Mesendoderm (in vitro differentiated cells): ENCODE measurements around the gene RBBP5.

Source experiments
- DNase-seq: peaks from one replicate; pipeline ENCODE4 v3.0.0; 2013
- H2AK5ac ChIP-seq: 2 replicates; pipeline ENCODE4 v1.6.1; 2013; ENCODE audit warnings: low read length, inconsistent platforms
- H2BK120ac ChIP-seq: 2 replicates; pipeline ENCODE4 v1.6.1; 2013; ENCODE audit warnings: low read depth, mild to moderate bottlenecking, low read length, moderate library complexity, mixed read lengths
- H2BK15ac ChIP-seq: replicated peaks from 2 replicates; pipeline ENCODE4 v1.6.1; 2013; ENCODE audit warnings: low read depth, mild to moderate bottlenecking, moderate library complexity
- H2BK5ac ChIP-seq: 2 replicates; pipeline ENCODE4 v1.6.1; 2013; ENCODE audit warnings: low read length, inconsistent platforms
- H3K18ac ChIP-seq: 2 replicates; pipeline ENCODE4 v1.6.1; 2013; ENCODE audit warnings: mild to moderate bottlenecking, low read length, mixed read lengths
- H3K23ac ChIP-seq: one replicate; pipeline ENCODE4 v1.6.1; 2013; ENCODE audit warnings: low read length
- H3K27ac ChIP-seq: 2 replicates; pipeline ENCODE4 v1.5.1; 2013; ENCODE audit warnings: low read depth, mild to moderate bottlenecking, inconsistent platforms, low read length, moderate library complexity
- H3K27me3 ChIP-seq: 2 replicates; pipeline ENCODE4 v1.6.1; 2013; ENCODE audit warnings: low read length, control low read depth, mild to moderate bottlenecking, inconsistent platforms; ENCODE audit not compliant: insufficient read depth, poor library complexity
- H3K36me3 ChIP-seq: 2 replicates; pipeline ENCODE4 v1.6.1; 2013; ENCODE audit warnings: low read length, inconsistent platforms; ENCODE audit not compliant: control insufficient read depth, insufficient read depth
- H3K4ac ChIP-seq: one replicate; pipeline ENCODE4 v1.6.1; 2013; ENCODE audit warnings: low read depth, mild to moderate bottlenecking, low read length, moderate library complexity
- H3K4me1 ChIP-seq: 2 replicates; pipeline ENCODE4 v1.6.1; 2013; ENCODE audit warnings: low read depth, low read length, inconsistent platforms; ENCODE audit not compliant: control insufficient read depth
- H3K4me2 ChIP-seq: 2 replicates; pipeline ENCODE4 v1.6.1; 2013; ENCODE audit warnings: low read length
- H3K4me3 ChIP-seq: 2 replicates; pipeline ENCODE4 v1.5.1; 2013; ENCODE audit warnings: mild to moderate bottlenecking, low read length
- H3K56ac ChIP-seq: one replicate; pipeline ENCODE4 v1.6.1; 2013; ENCODE audit warnings: low read length
- H3K79me1 ChIP-seq: 2 replicates; pipeline ENCODE4 v1.6.1; 2013; ENCODE audit warnings: low read length, inconsistent platforms
- H3K79me2 ChIP-seq: 2 replicates; pipeline ENCODE4 v1.6.1; 2013; ENCODE audit warnings: mild to moderate bottlenecking, low read length; ENCODE audit not compliant: control insufficient read depth, insufficient read depth
- H3K9ac ChIP-seq: 2 replicates; pipeline ENCODE4 v1.6.1; 2013; ENCODE audit warnings: low read length, inconsistent platforms
- H4K5ac ChIP-seq: one replicate; pipeline ENCODE4 v1.6.1; 2013; ENCODE audit warnings: low read length
- H4K8ac ChIP-seq: one replicate; pipeline ENCODE4 v1.6.1; 2013; ENCODE audit warnings: low read depth, mild to moderate bottlenecking, control low read depth, low read length, moderate library complexity
- WGBS: extraction: QIAGEN DNeasy Blood & Tissue Kit; methylation state at CpG from one replicate; pipeline ENCODE4 v1.1.7; 2013; ENCODE audit warnings: low lambda C conversion rate, missing lambda C conversion rate; ENCODE audit not compliant: insufficient coverage; ENCODE audit errors: extremely low coverage; 5-methylcytosine and 5-hydroxymethylcytosine counted together

The RBBP5 gene

DNA sequence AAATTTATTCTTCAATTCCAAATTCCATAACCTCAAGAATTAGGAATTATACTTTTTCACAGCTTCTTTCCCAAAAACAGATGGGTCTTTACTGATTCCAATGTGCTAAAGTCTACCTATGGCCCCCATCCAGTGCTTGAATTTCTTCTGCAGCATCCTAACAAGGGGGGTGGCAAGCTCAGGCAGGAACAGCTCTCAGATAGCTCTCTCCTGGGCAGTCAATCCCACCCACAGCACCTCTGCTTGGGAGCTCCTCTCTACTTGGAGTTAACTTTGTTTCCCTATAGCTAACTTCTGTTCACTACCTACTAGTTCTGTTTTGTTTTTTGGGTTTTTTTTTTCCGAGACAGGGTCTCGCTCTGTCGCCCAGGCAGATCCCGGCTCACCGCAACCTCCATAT, 12.1 kb downstream of the RBBP5 start:
- H3K79me1 ChIP-seq: no peaks in the 10 kb centered on the region
- no peak overlapping the region for H3K23ac ChIP-seq
- H4K5ac ChIP-seq: no peak overlapping the region
- H2BK5ac ChIP-seq: no peak overlapping the region
- no peaks in the 10 kb centered on the region for H3K79me2 ChIP-seq
- H3K4me2 ChIP-seq: no peak overlapping the region
- H2AK5ac ChIP-seq: no peak overlapping the region
- H3K4ac ChIP-seq: no peak overlapping the region
- DNase-seq: no peak
- no peak overlapping the region for H3K9ac ChIP-seq
- no peaks in the 10 kb centered on the region for H3K27me3 ChIP-seq
- H2BK120ac ChIP-seq: no peak overlapping the region
- peaks cover 4% of the 10 kb centered on the region for H3K36me3 ChIP-seq
- WGBS: no CpG with 5 or more reads among the region's 5 CpGs
- H3K56ac ChIP-seq: no peak overlapping the region
- no peak overlapping the region for H3K4me3 ChIP-seq
- H3K18ac ChIP-seq: no peak overlapping the region
- no peak overlapping the region for H3K27ac ChIP-seq
- H2BK15ac ChIP-seq: no peak overlapping the region
- H4K8ac ChIP-seq: no peak overlapping the region
- no peaks in the 10 kb centered on the region for H3K4me1 ChIP-seq

- H3K56ac ChIP-seq: no peak overlapping the region
- H2AK5ac ChIP-seq: no peak overlapping the region
- no peak overlapping the region for H3K4me2 ChIP-seq
- no peak overlapping the region for H4K8ac ChIP-seq
- no peak overlapping the region for H2BK120ac ChIP-seq
- DNase-seq: no peak
- H2BK15ac ChIP-seq: no peak overlapping the region
- no peak overlapping the region for H4K5ac ChIP-seq
- H3K4me3 ChIP-seq: no peak overlapping the region
- no CpG with 5 or more reads among the region's 1 CpG for WGBS
- H3K79me1 ChIP-seq: no peaks in the 10 kb centered on the region
- no peak overlapping the region for H3K23ac ChIP-seq
- no peaks in the 10 kb centered on the region for H3K79me2 ChIP-seq
- no peak overlapping the region for H3K4ac ChIP-seq
- no peak overlapping the region for H3K27ac ChIP-seq
- no peaks in the 10 kb centered on the region for H3K4me1 ChIP-seq
- H3K18ac ChIP-seq: no peak overlapping the region
- H3K9ac ChIP-seq: no peak overlapping the region
- H2BK5ac ChIP-seq: no peak overlapping the region
- H3K36me3 ChIP-seq: peaks cover 4% of the 10 kb centered on the region
- no peaks in the 10 kb centered on the region for H3K27me3 ChIP-seq
Measured at GRCh38 chr1:205109269-205109668, 12.5 kb downstream of the RBBP5 start.

DNA sequence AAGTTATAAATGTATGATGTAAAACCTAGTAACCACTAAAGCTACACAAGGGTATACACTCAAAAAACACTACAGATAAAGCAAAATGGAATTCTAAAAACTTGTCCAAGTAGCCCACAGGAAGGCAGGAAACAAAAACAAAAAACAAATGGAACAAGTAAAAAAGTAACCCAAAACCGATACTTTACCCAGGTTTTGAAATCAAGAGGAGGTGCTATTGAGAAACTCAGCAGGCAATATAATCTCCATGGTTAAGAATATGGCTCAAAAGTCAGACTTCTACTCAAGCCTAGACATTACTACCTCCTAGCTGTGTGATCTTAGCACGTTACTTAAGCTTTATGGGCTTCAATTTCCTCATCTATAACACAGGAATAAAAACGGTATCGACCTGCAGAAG, 13.3 kb downstream of the RBBP5 start:
- H3K9ac ChIP-seq: no peak overlapping the region
- H3K56ac ChIP-seq: no peak overlapping the region
- no peaks in the 10 kb centered on the region for H3K4me1 ChIP-seq
- no peak overlapping the region for H3K27ac ChIP-seq
- no peak for DNase-seq
- H2BK5ac ChIP-seq: no peak overlapping the region
- H3K4me2 ChIP-seq: no peak overlapping the region
- H3K23ac ChIP-seq: no peak overlapping the region
- no peak overlapping the region for H2BK120ac ChIP-seq
- H2BK15ac ChIP-seq: no peak overlapping the region
- H3K4me3 ChIP-seq: no peak overlapping the region
- no peaks in the 10 kb centered on the region for H3K79me1 ChIP-seq
- no peak overlapping the region for H2AK5ac ChIP-seq
- H4K8ac ChIP-seq: no peak overlapping the region
- no peaks in the 10 kb centered on the region for H3K79me2 ChIP-seq
- WGBS: no CpG with 5 or more reads among the region's 4 CpGs
- no peaks in the 10 kb centered on the region for H3K27me3 ChIP-seq
- H3K4ac ChIP-seq: no peak overlapping the region
- no peak overlapping the region for H3K18ac ChIP-seq
- no peak overlapping the region for H4K5ac ChIP-seq
- H3K36me3 ChIP-seq: peaks cover 4% of the 10 kb centered on the region

GRCh38 chr1:205107327-205107726, 14.5 kb downstream of the RBBP5 start:
- Histone ChIP-seq H3K4me1 (no peaks in the 10 kb centered on the region), H3K4me3 (no peak overlapping the region), H3K27ac (no peak overlapping the region), H3K36me3 (peaks cover 4% of the 10 kb centered on the region), H3K9ac (no peak overlapping the region), H3K27me3 (no peaks in the 10 kb centered on the region), H3K56ac (no peak overlapping the region), H4K5ac (no peak overlapping the region), H3K23ac (no peak overlapping the region), H3K4me2 (no peak overlapping the region), H3K4ac (no peak overlapping the region), H2BK5ac (no peak overlapping the region), H4K8ac (no peak overlapping the region), H3K18ac (no peak overlapping the region), H2BK120ac (no peak overlapping the region), H3K79me2 (no peaks in the 10 kb centered on the region), H2BK15ac (no peak overlapping the region), H2AK5ac (no peak overlapping the region), H3K79me1 (no peaks in the 10 kb centered on the region)
- DNase-seq: no peak
- WGBS: no CpG with 5 or more reads among the region's 4 CpGs

GRCh38 chr1:205102404-205102803, 19.4 kb downstream of the RBBP5 start:
- H2BK15ac ChIP-seq: no peak overlapping the region
- H3K4me2 ChIP-seq: no peak overlapping the region
- H3K18ac ChIP-seq: no peak overlapping the region
- no peak overlapping the region for H2AK5ac ChIP-seq
- no peaks in the 10 kb centered on the region for H3K4me1 ChIP-seq
- H3K27me3 ChIP-seq: no peaks in the 10 kb centered on the region
- WGBS: no CpG with 5 or more reads among the region's 3 CpGs
- H3K56ac ChIP-seq: no peak overlapping the region
- H3K23ac ChIP-seq: no peak overlapping the region
- no peaks in the 10 kb centered on the region for H3K79me1 ChIP-seq
- no peak overlapping the region for H3K9ac ChIP-seq
- H3K36me3 ChIP-seq: peaks cover 8% of the 10 kb centered on the region
- no peak for DNase-seq
- no peak overlapping the region for H4K8ac ChIP-seq
- no peak overlapping the region for H4K5ac ChIP-seq
- H3K4me3 ChIP-seq: no peak overlapping the region
- no peak overlapping the region for H2BK5ac ChIP-seq
- H3K27ac ChIP-seq: no peak overlapping the region
- no peak overlapping the region for H3K4ac ChIP-seq
- H2BK120ac ChIP-seq: no peak overlapping the region
- no peaks in the 10 kb centered on the region for H3K79me2 ChIP-seq

DNA sequence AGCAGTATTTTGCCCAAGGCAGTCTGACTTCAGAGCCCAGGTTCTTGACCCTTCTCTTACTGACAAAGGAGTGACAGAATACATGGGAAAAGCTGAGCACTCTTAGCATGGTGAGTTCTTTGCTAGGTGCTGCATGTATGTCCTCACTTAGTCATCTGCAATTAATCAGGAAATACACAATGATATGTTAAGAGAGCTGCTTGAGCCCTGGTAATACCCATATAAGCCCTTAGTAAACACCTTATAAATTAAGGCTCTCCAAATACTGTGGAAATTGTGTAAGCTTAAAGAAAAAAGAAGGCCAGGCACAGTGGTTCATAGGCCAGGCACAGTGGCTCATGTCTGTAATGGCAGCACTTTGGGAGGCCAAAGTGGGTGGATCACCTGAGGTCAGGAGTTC, 23.5 kb downstream of the RBBP5 start:
- H3K79me2 ChIP-seq: no peaks in the 10 kb centered on the region
- no peak overlapping the region for H3K9ac ChIP-seq
- no peak overlapping the region for H2AK5ac ChIP-seq
- no peak overlapping the region for H3K56ac ChIP-seq
- no peak overlapping the region for H2BK120ac ChIP-seq
- H3K23ac ChIP-seq: no peak overlapping the region
- no peak overlapping the region for H2BK15ac ChIP-seq
- H3K4me1 ChIP-seq: no peaks in the 10 kb centered on the region
- H3K36me3 ChIP-seq: peaks cover 8% of the 10 kb centered on the region
- no peak overlapping the region for H3K4ac ChIP-seq
- no peak overlapping the region for H3K4me2 ChIP-seq
- H4K8ac ChIP-seq: no peak overlapping the region
- no peak overlapping the region for H3K4me3 ChIP-seq
- no peak overlapping the region for H3K18ac ChIP-seq
- no peak overlapping the region for H3K27ac ChIP-seq
- H2BK5ac ChIP-seq: no peak overlapping the region
- no peaks in the 10 kb centered on the region for H3K79me1 ChIP-seq
- H4K5ac ChIP-seq: no peak overlapping the region
- DNase-seq: no peak
- H3K27me3 ChIP-seq: no peaks in the 10 kb centered on the region
